Astrocyte of the cerebellum (primary cell): ENCODE results near the gene LRRIQ4.

ENCODE experiments used
- DNase-seq: peaks from one replicate; pipeline ENCODE4 v3.0.0-alpha.2; 2011; ENCODE audit warnings: low read depth
- H3K4me3 ChIP-seq: 2 replicates; pipeline ENCODE4 v1.5.1; 2011; ENCODE audit warnings: mild to moderate bottlenecking, low read depth, low read length, moderate library complexity
- in situ Hi-C: cut with HindIII; loops from 2 replicates; pipeline ENCODE4 v1.10.0; 2017; ENCODE audit warnings: low sequenced_read_pairs
- TF ChIP-seq, protein P1 (sequence below): IDR thresholded peaks from 2 replicates; pipeline ENCODE4 v1.5.1; 2012; ENCODE audit warnings: low read length, low read depth, moderate library complexity, mild to moderate bottlenecking; ENCODE audit errors: missing control alignments

Gene LRRIQ4

DNA sequence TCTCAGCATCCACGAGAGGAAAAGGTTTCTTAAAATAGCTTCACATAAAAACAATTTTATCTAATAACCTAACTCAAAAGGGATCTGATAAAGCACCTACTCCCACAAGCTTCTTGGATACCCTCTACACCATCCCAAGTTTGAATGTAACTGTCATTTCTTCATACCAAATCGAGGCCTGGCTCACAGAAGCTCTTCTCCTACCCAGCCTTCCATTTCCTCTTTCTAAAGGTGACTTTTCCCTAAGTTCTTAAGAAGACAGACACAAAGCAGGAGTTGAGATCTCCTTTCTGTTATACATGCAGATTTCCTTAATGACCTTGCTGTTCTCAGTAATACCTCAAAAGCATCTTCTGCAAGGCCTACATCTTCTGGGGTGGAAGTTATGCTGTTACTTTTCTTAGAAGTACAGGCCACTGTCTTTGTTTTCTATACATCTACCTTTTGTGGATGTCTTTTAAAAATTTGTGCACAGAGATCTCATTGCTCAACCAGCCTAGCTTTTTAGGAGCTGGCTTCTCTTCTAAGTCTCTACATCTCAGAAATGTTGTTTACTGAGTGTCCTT is 3.4 kb upstream of the LRRIQ4 start:
- in situ Hi-C loops = no loop called here
- DNase-seq = no peak
- H3K4me3 ChIP-seq = no peak overlapping the region
- TF ChIP-seq, protein P1, sequence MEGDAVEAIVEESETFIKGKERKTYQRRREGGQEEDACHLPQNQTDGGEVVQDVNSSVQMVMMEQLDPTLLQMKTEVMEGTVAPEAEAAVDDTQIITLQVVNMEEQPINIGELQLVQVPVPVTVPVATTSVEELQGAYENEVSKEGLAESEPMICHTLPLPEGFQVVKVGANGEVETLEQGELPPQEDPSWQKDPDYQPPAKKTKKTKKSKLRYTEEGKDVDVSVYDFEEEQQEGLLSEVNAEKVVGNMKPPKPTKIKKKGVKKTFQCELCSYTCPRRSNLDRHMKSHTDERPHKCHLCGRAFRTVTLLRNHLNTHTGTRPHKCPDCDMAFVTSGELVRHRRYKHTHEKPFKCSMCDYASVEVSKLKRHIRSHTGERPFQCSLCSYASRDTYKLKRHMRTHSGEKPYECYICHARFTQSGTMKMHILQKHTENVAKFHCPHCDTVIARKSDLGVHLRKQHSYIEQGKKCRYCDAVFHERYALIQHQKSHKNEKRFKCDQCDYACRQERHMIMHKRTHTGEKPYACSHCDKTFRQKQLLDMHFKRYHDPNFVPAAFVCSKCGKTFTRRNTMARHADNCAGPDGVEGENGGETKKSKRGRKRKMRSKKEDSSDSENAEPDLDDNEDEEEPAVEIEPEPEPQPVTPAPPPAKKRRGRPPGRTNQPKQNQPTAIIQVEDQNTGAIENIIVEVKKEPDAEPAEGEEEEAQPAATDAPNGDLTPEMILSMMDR = no peak

DNA sequence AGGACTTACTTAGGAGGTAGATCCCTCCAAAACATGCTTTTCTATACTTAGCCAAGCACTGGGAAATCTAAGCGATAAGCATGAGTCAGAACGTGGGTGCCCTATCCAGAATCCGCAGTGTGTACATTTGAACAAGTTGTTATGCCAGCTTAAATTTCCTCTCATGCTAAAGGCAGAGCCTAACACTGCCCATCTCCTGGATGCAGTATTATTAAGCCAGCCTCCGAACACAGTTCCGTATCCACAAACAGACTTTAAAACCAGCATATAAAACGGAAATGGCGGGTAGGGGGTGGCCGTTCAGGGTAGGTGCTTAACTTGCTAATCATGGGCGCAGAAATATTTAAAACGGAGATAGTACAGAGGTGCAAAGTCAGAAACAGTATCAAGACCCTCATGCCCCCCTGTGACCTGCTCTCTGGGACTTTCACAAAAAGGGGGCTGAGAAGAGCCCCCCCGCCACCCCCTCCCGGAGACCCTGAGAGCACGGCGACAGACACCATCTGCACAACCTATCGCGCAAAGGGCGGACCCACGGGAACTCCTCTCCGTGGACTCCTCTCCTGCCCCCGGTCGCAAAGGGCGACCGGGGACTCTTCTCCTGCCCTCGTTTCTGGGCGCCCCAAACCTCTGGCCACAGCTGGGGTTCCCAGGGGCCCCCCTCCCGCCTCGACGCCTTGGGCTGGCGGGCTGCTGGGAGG is 889 bp upstream of the LRRIQ4 start:
- peak; percentile 19 for DNase-seq
- TF ChIP-seq, protein P1 = no peak
- in situ Hi-C loops = no loop called here
- H3K4me3 ChIP-seq = peak overlapping the region; percentile 35

DNA sequence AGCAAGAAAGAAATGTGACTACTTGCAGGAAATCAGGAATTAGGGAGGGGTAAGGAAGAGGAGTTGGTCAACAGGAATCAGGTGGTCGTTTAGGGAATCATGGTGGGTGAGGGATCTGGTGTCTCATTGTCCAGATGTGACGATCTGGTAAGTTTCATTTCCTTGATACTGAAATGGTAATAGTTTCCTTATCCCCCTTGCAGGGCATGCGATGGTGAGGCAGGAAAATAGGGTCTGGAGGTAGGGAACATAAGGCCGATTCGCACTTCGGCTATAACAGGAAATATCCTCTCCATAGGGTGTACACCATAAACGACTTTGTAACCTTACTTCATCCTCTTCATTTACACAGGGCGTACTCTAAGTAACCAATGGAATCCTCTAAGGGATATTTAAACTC is 608 bp downstream of the LRRIQ4 start:
- no peak for DNase-seq
- TF ChIP-seq, protein P1 = no peak
- in situ Hi-C loops = no loop called here
- no peak overlapping the region for H3K4me3 ChIP-seq

DNA sequence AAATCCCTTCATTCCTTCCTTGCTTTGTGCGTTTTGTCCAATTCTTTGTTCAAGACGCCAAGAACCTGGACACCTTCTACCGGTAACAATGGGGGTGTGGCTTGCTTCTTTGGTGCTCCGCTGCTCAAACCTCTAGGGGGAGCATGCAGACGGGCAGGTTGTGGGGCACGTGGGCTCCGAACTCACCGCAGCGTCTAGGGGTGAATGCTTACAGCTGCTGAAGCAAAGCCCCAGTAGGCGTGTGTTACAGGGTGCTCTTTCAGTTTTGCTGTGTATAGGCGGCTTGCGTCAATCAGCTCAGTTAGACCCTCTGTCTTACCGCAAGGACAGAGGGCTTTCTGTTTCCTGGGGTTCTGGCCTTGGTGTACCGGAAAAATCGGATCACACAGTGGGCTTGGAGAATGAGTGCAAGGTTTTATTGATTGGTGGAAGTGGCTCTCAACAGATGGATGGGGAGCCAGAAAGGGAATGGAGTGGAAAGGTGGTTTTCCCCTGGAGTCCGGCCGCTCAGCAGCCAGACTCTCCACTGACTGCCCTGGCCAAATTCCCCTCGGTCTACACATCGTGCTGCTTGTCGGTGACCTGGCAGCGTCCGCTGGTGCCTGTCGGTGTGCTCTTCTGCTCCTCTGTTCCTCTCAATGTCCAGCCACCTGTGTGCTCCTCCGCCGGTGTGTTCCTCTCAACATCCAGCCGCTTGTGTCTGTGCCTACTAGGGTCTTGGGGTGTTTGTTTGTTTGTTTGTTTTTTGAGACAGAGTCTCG is 1.3 kb downstream of the LRRIQ4 start:
- TF ChIP-seq, protein P1 = no peak
- in situ Hi-C loops = no loop called here
- DNase-seq = no peak
- H3K4me3 ChIP-seq = no peak overlapping the region

DNA sequence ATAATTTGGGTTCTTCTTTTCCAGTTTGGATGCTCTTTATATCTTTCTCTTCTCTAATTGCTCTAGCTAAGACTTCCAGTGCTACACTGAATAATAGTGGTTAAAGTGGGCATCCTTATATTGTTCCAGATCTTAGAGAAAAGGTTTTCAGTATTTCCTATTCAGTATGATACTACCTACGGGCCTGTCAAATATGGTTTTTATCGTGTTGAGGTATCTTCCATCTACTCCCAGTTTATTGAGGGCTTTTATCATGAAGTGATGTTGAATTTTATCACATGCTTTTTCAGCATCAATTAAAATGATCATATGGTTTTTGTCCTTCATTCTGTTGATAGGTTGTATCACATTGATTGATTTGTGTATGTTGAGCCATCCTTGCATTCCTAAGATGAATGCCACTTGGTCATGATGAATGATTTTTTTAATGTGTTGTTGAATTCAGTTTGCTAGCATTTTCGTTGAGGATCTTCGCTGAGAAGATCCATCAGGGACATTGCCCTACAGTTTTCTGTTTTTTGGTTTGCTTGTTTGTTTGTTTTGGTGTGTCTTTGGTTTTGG is 3.0 kb downstream of the LRRIQ4 start:
- in situ Hi-C loops = no loop called here
- no peak overlapping the region for H3K4me3 ChIP-seq
- no peak for DNase-seq
- TF ChIP-seq, protein P1 = no peak

DNA sequence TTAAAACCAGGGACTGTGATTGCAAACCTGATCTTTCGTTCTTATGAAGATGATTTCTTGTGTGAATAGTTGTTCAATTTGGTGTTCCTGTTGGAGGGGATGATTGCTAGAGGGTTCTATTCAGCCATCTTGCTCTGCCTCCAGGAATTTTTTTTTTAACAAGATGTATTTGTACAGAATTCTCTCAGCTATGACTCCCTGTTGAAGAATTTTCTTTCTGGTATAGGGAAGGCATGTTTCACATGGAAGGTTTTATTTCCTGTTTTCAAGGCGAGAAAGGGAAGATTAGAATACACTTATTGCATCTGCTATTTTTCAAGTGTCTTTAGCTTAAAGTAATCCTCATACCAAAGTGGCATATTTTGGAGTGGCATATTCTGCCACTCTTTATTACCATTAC is 5.6 kb downstream of the LRRIQ4 start:
- no peak for DNase-seq
- in situ Hi-C loops = no loop called here
- TF ChIP-seq, protein P1 = no peak
- no peak overlapping the region for H3K4me3 ChIP-seq
